PC-9 (cell line): ENCODE results near the gene FLNC.

Experiments
- EZH2 ChIP-seq: fragments of 200-600 bp; sonication (generic); IDR thresholded peaks from 2 replicates; pipeline ENCODE4 v1.8.0; 2017; ENCODE audit warnings: antibody characterized with exemption, low read depth
- TF ChIP-seq, protein P1 (sequence below): fragments of 200-600 bp; sonication (generic); conservative IDR thresholded peaks from 2 replicates; pipeline ENCODE4 v1.6.1; 2017; ENCODE audit warnings: mixed run types, antibody characterized with exemption, mild to moderate bottlenecking, moderate library complexity

DNA sequence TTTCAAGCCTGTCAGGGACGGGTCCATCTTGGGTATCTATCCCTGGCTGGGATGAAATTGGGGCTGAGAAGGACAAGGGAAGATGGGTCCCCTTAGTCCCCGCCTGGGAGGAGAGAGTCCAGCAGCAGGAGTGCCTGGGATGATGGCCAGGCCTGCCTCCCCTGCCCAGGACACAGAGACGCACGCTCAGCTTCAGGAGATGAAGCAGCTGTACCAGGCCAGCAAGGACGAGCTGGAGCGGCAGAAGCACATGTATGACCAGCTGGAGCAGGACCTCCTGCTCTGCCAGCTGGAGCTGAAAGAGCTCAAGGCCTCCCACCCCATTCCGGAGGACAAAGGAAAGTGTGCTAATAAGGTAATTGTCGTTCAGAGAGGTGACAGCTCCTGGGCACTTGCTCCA lies 23.0 kb upstream of the FLNC start:
- TF ChIP-seq, protein P1, sequence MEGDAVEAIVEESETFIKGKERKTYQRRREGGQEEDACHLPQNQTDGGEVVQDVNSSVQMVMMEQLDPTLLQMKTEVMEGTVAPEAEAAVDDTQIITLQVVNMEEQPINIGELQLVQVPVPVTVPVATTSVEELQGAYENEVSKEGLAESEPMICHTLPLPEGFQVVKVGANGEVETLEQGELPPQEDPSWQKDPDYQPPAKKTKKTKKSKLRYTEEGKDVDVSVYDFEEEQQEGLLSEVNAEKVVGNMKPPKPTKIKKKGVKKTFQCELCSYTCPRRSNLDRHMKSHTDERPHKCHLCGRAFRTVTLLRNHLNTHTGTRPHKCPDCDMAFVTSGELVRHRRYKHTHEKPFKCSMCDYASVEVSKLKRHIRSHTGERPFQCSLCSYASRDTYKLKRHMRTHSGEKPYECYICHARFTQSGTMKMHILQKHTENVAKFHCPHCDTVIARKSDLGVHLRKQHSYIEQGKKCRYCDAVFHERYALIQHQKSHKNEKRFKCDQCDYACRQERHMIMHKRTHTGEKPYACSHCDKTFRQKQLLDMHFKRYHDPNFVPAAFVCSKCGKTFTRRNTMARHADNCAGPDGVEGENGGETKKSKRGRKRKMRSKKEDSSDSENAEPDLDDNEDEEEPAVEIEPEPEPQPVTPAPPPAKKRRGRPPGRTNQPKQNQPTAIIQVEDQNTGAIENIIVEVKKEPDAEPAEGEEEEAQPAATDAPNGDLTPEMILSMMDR = no peak
- TF ChIP-seq EZH2 = no peak
